D341Med (cell line): ENCODE results near the gene C6orf15.

Experiments used
- DNase-seq: peaks from one replicate; pipeline ENCODE4 v3.0.0; 2012; ENCODE audit warnings: low spot score

Gene C6orf15

DNA sequence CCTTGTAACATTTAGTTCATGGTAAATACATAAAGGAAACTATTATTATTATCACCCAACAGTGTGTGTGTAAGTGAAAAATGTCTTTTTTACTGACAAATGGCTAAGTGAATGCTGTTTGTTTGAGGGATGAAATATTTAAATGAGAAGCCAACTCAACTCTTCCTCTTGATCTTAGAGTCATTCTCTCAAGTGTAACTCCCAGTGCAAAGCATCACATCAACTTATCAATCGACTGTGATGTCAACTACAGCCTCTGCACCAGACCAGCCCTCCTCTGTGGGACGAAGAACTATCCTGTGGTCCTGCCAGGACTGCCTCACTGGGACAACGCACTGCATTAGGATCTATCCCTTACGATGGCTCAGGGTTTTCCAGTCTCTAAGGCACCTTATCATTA, 5.3 kb downstream of the C6orf15 start:
- no peak for DNase-seq

DNA sequence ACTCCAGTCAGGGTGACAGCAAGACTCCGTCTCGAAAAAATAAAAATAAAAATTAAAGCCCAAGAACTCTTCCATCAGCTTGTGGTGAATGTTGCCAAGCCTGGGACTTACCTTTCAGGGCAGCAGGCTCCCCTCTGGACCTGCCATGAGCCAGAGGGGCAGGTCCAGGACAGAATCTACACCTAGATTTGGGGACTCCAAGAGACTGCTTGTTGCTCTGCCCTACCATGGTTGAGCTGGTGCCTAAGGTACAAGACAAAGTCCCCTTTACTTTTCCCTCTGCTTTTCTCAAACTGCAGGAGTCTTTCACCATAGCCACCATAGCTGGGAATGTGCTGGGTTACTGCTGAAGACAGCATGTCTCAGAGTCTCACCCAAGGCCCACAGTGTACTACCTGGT, 9.2 kb downstream of the C6orf15 start:
- DNase-seq, result no peak

DNA sequence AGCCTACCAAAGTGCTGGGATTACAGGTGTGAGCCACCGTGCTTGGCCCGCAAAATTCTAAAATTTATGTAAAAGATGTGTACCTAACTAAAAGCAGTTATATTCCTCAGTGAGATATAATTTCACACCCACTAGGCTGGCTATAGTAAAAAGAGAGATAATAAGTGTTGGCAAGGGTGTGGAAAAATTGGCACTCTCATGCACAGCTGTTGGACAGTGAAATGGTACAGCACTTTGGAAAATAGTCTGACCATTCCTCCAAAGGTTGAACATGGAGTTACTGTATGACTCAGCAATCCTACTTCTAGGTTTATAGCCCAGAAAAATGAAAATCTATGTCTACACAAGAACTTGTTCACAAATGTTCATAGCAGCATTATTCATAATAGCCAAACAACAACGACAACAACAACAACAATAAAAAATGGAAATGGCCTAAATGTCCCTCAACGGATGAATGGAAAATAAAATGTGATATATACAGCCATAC, 13.9 kb downstream of the C6orf15 start:
- no peak for DNase-seq

DNA sequence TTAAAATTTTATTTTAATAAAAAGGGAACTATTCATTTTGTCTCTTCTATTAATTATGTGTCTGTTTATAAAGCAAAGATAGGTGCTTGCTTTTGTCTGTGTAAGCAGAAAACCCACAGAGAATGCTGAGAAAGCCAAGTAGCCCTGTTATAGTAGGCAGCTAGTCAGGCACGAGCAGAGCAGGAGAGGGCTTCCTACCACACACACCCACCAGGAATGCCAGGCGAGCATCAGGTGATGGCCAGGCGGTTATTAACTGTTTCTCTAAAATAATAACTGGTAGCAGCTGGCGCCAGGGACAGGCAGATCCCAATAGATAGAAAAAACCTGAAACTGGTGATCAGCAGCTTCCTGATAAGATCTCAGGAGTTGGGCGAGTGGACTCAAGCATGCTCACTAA, 15.7 kb downstream of the C6orf15 start:
- no peak for DNase-seq

DNA sequence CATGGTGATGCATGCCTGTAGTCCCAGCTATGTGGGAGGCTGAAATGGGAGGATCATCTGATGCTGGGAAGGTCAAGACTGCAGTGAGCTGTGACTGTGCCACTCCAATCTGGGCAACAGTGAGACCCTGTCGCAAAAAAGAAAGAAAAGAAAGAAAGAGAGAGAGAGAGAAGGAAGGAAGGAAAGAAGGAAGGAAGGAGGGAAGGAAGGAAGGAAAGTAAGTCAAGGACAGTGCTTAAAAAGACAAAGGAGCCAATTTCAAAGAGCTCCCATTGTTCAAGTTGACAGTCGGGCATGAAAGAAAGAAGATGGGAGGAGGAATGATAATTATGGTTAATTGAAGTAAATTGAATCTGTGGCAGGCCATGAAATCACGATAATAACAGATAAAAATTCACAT, 16.2 kb downstream of the C6orf15 start:
- no peak for DNase-seq

DNA sequence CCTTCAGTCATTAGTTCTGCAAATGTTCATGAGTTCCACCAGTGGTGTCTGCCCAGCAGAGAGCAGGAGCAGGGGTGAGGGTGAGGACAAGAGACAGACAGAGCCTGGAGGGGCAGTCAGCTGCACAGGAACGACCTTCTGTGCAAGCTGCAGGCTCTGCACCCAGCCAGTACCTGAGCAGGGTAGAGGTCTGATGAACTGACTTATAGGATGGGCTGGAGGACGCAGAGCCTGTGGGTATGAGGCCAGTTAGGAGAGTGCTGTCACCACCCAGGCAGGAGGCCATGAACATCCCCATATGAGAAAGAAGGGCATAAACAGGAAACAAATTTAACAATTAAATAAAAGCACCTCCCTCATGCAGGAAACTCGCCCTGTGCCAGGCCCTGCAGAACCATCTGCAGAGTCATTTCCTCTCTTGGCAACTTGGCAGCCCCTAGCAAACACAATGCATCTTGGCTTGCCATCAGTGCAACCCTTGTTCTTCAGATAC, 17.9 kb downstream of the C6orf15 start:
- DNase-seq, result no peak

DNA sequence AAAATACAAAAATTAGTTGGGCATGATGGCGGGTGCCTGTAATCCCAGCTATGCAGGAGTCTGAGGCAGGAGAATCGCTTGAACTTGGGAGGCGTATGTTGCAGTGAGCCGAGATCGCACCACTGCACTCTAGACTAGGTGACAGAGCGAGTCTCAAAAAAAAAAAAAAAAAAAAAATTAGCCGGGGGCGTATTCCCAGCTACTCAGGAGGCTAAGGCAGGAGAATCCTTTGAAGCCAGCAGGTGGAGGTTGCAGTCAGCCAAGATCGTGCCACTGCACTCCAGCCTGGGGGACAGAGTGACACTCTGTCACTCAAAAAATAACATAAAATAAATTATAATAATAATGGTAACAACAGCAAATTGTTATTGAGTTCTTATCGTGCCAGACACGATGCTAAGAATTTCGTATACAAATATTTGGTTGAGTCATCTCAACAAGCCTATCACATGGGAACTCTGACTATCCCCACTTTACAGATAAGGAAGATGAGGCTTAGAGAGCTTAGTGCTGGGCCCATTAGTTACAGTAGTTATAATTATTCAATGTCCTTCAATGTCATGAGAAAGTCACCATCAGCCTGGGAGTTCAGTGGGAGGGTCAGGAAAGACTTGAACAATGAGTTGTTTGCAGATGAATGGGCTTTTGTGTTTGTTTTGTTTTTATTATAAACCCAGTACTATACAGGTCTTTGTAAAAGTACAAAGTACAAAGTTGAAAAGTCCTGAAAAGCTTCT, 19.4 kb downstream of the C6orf15 start:
- DNase-seq, result no peak

DNA sequence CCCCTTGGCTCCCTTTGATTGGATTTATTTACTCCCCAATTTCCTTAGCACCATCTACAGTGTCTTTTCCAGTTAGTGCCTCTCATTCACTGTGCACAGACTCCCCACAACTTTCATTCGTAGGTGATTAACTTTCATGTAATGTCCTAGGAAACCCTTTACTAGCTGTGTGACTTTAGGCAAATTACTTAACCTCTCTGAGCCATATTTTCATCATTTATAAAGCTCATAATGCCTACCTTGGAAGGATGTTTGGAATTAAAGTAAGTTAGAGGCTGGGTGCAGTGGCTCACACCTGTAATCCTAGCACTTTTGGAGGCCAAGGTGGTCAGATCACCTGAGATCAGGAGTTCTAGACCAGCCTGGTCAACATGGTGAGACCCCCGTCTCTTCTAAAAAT, 20.1 kb downstream of the C6orf15 start:
- DNase-seq, result no peak

DNA sequence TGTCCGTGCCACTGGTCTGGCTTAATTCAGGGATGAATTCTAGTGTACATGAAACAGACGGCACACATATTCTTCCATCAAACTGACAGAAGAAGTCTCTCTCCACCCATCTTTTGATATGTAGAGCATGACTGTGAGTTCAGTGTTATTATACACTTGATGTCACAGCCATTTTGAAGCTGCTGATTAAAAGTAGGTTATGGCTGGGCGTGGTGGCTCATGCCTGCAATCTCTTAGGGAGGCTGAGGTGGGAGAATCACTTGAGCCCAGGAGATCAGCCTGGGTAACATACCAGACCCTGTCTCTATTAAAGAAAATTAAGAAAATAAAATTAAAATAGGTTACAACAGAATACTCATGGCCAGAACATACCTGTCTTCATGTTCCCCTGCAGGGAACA, 20.7 kb downstream of the C6orf15 start:
- no peak for DNase-seq

DNA sequence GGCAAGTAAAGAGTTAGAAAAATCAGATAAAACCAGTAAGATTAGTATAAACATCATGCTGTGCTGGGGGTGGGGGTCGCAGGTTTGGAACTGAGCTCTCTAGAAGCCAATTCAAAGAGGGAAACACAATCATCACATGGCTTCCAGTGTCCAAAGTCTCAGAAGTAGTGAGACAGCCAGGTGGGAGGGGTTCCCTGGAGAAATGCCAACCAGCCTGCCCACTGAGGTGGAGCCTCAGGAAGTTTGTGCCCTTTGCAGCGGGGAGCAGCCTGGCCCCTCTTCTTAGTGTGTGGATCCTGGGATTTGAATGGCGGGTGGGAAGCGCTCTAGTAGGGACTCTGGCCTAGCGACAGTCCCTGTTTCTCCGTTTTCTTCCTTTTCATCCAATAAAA, 21.4 kb downstream of the C6orf15 start:
- DNase-seq, result no peak

DNA sequence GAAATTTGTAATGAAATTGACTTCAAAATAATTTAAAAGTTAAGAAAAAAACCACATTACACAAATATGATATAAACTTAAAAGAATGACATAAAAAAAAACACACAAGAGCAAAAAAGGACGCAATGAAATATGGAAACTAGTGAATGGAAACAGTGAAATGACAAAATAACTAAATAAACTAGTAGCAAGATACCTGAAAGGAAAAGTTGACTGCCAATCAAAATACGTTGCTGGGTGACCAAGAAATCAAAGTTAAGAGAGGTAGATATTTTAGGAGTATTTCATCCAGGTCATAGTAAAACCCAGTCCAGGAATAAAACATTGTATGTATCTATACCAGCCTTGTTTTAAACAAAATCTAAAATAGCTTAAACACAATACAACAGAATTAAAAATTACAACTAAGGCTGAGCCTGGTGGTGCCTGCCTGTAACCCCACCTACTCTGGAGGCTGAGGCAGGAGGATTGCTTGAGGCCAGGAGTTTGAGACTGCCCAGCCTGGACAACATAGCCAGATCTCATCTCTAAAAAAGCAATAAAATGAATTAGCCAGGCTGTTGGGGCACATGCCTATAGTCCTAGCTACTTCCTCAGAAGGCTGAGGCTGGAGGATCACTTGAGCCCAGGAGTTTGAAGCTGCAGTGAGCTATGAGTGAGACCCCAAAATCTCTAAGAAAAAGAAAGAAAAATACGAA, 22.0 kb downstream of the C6orf15 start:
- no peak for DNase-seq

DNA sequence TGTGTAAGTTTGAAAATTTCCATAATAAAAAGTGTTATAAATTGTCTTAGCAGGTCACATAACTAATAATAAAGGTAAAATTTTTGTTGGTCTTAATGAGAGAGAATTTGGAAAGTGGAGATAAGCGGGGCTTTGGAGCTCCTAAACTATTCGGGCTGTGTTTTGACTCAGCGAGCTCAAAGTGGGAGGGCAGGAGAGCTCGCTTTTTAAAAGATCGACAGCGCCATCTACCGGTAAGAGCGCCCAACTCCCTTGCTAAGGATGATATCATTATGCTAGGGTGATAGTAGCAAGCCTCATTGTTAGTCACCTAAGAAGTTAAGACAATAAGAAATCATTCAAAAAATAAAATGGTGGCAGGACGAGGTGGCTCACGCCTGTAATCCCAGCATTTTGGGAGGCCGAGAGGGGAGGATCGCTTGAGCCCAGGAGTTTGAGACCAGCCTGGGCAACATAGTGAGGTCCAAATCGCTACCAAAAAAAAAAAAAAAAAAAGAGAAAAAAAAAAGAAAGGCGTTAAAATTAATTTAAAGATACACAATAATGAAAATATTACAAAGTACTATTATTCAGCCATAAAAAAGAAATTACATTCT, 24.8 kb downstream of the C6orf15 start:
- DNase-seq, result peak; percentile 81

DNA sequence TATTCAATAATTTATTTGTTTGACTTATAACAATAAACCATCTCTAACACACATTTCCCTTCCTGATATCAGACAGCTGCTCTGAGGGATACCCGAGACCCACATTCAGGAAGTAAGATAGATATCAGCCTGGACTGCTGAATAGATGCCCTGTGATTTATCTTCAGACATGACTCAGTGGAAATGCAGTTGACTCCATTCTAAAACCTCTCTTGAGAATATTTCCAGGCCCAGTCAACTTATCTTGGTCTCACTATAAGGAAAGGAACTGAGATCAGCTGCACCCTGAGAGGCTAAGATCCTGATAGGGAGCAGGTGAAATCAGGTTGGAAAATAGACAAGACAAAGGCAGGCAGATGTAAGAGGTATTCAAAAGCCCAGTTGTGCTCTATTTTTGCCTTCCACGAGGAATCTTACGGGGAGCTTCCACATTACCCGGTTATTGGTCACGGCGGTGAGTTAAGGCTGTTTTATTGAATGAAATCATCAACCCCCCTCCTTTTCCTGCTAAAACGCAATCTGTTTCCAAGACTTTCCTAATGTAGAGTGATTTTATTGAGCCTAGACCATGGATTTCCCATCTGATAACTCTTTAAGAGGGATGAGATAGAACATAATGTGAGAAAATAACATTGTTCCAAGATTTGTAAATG, 25.5 kb downstream of the C6orf15 start:
- DNase-seq, result no peak

DNA sequence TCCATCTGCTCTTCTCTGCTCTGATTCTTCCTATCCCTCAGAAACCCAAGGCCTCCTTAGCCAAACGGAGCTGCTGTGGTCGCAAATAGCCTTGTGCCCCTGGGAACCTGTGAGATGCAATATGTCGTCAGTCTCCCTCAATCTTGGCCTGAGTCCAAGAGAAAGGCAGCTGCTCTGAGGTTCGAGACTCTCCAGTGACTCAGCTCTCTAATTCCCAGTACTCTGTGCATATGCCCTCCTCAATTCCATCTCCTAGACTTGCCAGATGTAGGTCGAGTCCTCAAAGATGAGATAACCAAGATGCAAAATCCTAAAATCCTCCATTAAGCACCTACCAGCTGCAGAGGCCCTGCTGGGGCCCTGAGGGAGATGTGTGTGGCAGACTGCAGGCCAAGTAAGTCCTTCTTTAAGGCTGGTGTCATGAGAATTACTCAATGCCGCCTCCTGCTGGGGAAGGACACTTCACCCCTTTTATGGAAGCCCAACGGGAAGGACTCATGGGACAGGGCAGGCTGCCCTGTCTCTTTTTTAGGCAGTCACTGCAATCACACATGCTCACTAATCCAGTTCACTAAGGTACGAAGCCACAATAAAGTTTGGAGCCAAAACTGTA, 28.5 kb downstream of the C6orf15 start:
- DNase-seq, result peak; percentile 80

DNA sequence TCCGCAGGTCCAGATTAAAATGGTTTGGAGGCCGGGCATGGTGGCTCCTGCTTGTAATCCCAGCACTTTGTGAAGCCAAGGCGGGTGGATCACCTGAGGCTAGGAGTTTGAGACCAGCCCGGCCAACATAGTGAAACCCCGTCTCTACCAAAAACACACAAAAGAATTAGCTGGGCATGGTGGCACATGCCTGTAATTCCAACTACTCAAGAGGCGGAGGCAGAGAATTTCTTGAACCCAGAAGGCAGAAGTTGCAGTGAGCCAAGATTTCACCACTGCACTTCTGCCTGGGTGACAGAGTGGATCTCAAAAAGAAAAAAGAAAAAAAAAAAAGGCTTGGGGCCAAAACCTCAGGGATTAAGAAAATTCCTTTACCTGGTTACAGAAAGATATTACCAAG, 30.5 kb downstream of the C6orf15 start:
- DNase-seq, result no peak

DNA sequence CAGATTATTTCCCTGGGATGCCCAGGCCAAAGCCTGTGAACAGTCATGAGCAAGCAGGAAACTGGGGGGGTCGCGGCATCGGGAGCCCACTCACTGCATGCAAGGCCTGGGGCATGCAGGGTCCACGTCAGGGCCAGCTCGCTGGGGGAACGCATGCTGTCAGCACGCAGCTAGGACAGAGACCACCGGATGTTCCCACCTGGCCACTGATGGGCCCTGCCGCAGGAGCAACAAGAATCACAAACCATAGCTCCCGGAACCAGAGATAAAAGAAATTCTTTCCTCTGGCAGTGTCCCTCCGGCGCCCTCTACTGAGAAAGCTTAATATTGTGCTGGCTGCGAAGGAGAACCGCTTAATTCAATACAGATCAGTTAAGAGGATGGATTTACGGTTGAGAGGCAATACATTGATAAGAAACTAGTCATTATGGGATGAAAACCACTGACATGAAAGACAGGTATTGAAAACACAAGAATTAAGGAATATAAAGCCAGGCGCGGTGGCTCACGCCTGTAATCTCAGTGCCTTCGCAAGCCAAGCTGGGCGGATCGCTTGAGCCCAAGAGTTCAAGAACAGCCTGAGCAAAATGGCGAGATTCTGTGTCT, 32.6 kb downstream of the C6orf15 start:
- peak; percentile 72 for DNase-seq

DNA sequence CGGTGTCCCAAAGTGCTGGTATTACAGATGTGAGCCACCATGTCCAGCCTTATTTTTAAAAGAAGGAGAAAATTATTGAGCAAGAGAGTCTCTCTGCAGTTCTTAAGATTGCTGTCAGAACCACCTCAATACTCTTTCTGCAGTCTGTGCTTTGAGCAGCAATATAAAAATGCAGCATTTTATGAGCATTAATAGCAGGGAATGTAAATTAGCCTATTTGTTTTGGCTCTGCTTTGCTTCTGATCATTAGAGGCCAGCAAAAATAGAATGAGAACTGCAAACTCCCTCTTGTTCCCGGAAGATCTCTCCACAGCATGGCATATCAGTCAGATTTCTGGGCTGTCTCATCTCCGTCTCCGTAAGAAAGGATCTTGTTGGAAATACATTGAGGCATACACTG, 35.8 kb downstream of the C6orf15 start:
- DNase-seq, result no peak

DNA sequence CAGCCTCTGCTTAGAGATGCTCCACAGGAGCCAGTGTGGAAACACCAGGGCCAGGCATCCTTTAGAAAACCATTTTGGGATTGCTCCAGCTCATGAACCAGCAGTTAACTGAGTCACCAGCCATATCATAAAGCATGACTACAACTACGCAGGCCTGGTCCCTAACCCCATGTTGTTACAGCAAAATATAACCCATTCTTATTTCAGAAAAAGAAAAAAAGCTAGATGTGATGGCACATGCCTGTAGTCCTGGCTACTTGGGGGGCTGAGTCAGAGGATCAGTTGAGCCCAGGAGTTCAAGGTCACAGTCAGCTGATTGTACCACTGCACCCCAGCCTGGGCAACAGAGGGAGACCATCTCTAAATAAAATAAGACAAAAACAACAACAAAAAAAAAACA, 36.8 kb downstream of the C6orf15 start:
- DNase-seq, result no peak

DNA sequence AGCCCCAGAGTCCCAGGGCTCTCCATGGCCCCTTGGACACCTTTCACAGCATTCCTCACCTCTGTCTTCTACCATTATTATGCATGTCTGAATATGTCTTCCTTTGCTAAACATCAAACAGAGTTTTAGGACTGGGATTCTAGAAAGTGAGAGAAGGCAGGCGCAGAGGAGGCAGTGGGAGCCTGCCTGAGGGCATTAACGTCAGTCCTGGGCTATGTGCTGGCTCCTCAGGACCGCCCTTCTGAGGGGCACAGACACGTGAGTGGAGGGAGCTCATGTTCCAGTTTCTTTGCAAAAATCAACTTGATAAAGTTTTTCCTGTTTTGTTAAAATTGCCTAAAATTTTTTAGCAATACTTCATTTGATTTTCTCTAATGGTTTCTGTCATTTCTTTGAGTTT, 38.0 kb downstream of the C6orf15 start:
- DNase-seq, result no peak

DNA sequence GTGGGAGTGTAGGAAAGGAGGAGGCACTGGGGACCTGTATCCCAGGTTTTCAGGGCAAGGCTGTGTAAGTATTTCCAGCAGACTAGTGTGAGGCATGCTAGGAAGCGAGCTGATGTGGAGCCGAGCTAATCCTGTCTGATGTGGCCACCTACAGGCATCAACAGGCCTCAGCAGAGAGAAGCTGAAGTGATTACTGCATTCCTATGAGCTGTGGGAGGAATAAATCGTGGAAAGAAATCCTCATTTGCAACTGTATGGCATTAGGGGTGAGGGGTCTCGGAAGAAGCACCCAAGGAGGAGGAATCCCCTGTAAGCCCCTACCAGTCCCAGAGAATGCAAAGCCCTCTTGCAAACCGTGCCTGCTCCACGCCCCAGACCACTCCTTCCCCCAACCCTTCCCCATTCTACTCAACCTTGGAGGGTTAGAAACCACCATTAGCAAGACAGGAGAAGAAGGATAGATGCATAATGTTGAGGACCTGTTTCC, 41.6 kb downstream of the C6orf15 start:
- peak; percentile 69 for DNase-seq

DNA sequence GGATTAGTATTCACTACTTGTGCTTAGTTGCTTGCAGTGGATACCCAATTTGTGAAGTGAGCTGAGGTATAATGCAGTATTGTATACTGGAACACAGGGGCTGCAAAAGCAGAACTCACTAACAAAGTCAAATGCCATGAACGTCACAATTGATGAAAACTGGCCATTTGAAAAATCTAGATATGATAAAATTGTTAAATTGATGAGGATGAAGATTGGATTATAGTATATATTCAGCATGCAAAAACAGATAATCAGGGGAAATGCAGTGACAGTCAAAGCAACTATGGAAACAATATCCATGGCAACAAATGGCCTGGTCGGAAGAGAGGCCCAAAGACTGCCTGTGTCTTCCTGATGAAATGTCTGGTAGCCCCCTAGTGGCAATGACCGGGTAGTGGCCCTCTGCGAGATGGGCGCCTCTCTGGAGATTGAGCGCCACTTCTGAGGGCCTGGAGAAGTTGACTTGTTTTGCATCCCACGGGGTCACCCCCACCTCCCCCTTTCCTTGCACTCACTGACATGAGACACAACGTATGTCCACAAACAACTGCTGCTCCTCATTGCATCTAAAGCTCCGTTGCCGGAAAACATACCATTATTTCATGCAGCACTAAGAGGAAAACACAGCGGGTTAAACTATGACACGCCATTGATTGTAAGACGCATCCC, 43.6 kb downstream of the C6orf15 start:
- peak; percentile 86 for DNase-seq
